ENCODE data around the gene ERBB4.

ERBB4 gene

GRCh38 chr2:211976076-211976475 lies 562.5 kb downstream of the ERBB4 start:
- Histone ChIP-seq H3K27ac (ENCODE audit: low read length) (no peak overlapping the region), H3K27me3 (ENCODE audit: control insufficient read depth, insufficient read depth, low read length) (no peaks in the 10 kb centered on the region), H3K36me3 (ENCODE audit: control insufficient read depth, low read depth, low read length) (no peaks in the 10 kb centered on the region), H3K9ac (ENCODE audit: low read length) (no peak overlapping the region), H3K9me3 (ENCODE audit: control insufficient read depth, low read depth, low read length) (no peaks in the 10 kb centered on the region), H3K4me3 (ENCODE audit: low read length) (no peak overlapping the region), H3K4me1 (ENCODE audit: control insufficient read depth, low read depth, low read length) (no peaks in the 10 kb centered on the region)

- Histone ChIP-seq H3K9me3 (ENCODE audit: control insufficient read depth, low read depth, low read length) (no peaks in the 10 kb centered on the region), H3K4me3 (ENCODE audit: low read length) (no peak overlapping the region), H3K9ac (ENCODE audit: low read length) (no peak overlapping the region), H3K4me1 (ENCODE audit: control insufficient read depth, low read depth, low read length) (no peaks in the 10 kb centered on the region), H3K27me3 (ENCODE audit: control insufficient read depth, insufficient read depth, low read length) (no peaks in the 10 kb centered on the region), H3K36me3 (ENCODE audit: control insufficient read depth, low read depth, low read length) (no peaks in the 10 kb centered on the region), H3K27ac (ENCODE audit: low read length) (no peak overlapping the region)
Measured at GRCh38 chr2:211967234-211967633, 571.4 kb downstream of the ERBB4 start.

- H3K27me3 ChIP-seq (ENCODE audit: control insufficient read depth, insufficient read depth, low read length), result no peaks in the 10 kb centered on the region
- H3K9ac ChIP-seq (ENCODE audit: low read length), result no peak overlapping the region
- no peaks in the 10 kb centered on the region for H3K9me3 ChIP-seq (ENCODE audit: control insufficient read depth, low read depth, low read length)
- no peak overlapping the region for H3K4me3 ChIP-seq (ENCODE audit: low read length)
- H3K4me1 ChIP-seq (ENCODE audit: control insufficient read depth, low read depth, low read length), result no peaks in the 10 kb centered on the region
- H3K27ac ChIP-seq (ENCODE audit: low read length), result no peak overlapping the region
- no peaks in the 10 kb centered on the region for H3K36me3 ChIP-seq (ENCODE audit: control insufficient read depth, low read depth, low read length)
Measured at GRCh38 chr2:211963969-211964368, 574.6 kb downstream of the ERBB4 start.

GRCh38 chr2:211957799-211958198 lies 580.8 kb downstream of the ERBB4 start:
- Histone ChIP-seq H3K27me3 (ENCODE audit: control insufficient read depth, insufficient read depth, low read length) (no peaks in the 10 kb centered on the region), H3K27ac (ENCODE audit: low read length) (no peak overlapping the region), H3K4me3 (ENCODE audit: low read length) (no peak overlapping the region), H3K36me3 (ENCODE audit: control insufficient read depth, low read depth, low read length) (no peaks in the 10 kb centered on the region), H3K9ac (ENCODE audit: low read length) (no peak overlapping the region), H3K9me3 (ENCODE audit: control insufficient read depth, low read depth, low read length) (no peaks in the 10 kb centered on the region), H3K4me1 (ENCODE audit: control insufficient read depth, low read depth, low read length) (no peaks in the 10 kb centered on the region)

- Histone ChIP-seq H3K4me1 (ENCODE audit: control insufficient read depth, low read depth, low read length) (no peaks in the 10 kb centered on the region), H3K9me3 (ENCODE audit: control insufficient read depth, low read depth, low read length) (no peaks in the 10 kb centered on the region), H3K9ac (ENCODE audit: low read length) (no peak overlapping the region), H3K36me3 (ENCODE audit: control insufficient read depth, low read depth, low read length) (no peaks in the 10 kb centered on the region), H3K27me3 (ENCODE audit: control insufficient read depth, insufficient read depth, low read length) (no peaks in the 10 kb centered on the region), H3K4me3 (ENCODE audit: low read length) (no peak overlapping the region), H3K27ac (ENCODE audit: low read length) (no peak overlapping the region)
Measured at GRCh38 chr2:211955648-211956047, 583.0 kb downstream of the ERBB4 start.

- H3K27me3 ChIP-seq (ENCODE audit: control insufficient read depth, insufficient read depth, low read length), result no peaks in the 10 kb centered on the region
- H3K9ac ChIP-seq (ENCODE audit: low read length), result no peak overlapping the region
- no peak overlapping the region for H3K4me3 ChIP-seq (ENCODE audit: low read length)
- no peaks in the 10 kb centered on the region for H3K4me1 ChIP-seq (ENCODE audit: control insufficient read depth, low read depth, low read length)
- H3K9me3 ChIP-seq (ENCODE audit: control insufficient read depth, low read depth, low read length), result no peaks in the 10 kb centered on the region
- no peak overlapping the region for H3K27ac ChIP-seq (ENCODE audit: low read length)
- H3K36me3 ChIP-seq (ENCODE audit: control insufficient read depth, low read depth, low read length), result no peaks in the 10 kb centered on the region
Measured at GRCh38 chr2:211948932-211949331, 589.7 kb downstream of the ERBB4 start.

- no peaks in the 10 kb centered on the region for H3K27me3 ChIP-seq (ENCODE audit: control insufficient read depth, insufficient read depth, low read length)
- no peaks in the 10 kb centered on the region for H3K36me3 ChIP-seq (ENCODE audit: control insufficient read depth, low read depth, low read length)
- H3K9me3 ChIP-seq (ENCODE audit: control insufficient read depth, low read depth, low read length), result no peaks in the 10 kb centered on the region
- no peaks in the 10 kb centered on the region for H3K4me1 ChIP-seq (ENCODE audit: control insufficient read depth, low read depth, low read length)
- H3K27ac ChIP-seq (ENCODE audit: low read length), result no peak overlapping the region
- H3K9ac ChIP-seq (ENCODE audit: low read length), result no peak overlapping the region
- H3K4me3 ChIP-seq (ENCODE audit: low read length), result no peak overlapping the region
Measured at GRCh38 chr2:211946960-211947359, 591.6 kb downstream of the ERBB4 start.

GRCh38 chr2:211944572-211944971 lies 594.0 kb downstream of the ERBB4 start:
- no peak overlapping the region for H3K9ac ChIP-seq (ENCODE audit: low read length)
- no peak overlapping the region for H3K27ac ChIP-seq (ENCODE audit: low read length)
- no peaks in the 10 kb centered on the region for H3K4me1 ChIP-seq (ENCODE audit: control insufficient read depth, low read depth, low read length)
- no peak overlapping the region for H3K4me3 ChIP-seq (ENCODE audit: low read length)
- no peaks in the 10 kb centered on the region for H3K9me3 ChIP-seq (ENCODE audit: control insufficient read depth, low read depth, low read length)
- H3K36me3 ChIP-seq (ENCODE audit: control insufficient read depth, low read depth, low read length), result no peaks in the 10 kb centered on the region
- no peaks in the 10 kb centered on the region for H3K27me3 ChIP-seq (ENCODE audit: control insufficient read depth, insufficient read depth, low read length)

- H3K9me3 ChIP-seq (ENCODE audit: control insufficient read depth, low read depth, low read length), result no peaks in the 10 kb centered on the region
- H3K27ac ChIP-seq (ENCODE audit: low read length), result no peak overlapping the region
- H3K9ac ChIP-seq (ENCODE audit: low read length), result no peak overlapping the region
- H3K4me1 ChIP-seq (ENCODE audit: control insufficient read depth, low read depth, low read length), result no peaks in the 10 kb centered on the region
- no peak overlapping the region for H3K4me3 ChIP-seq (ENCODE audit: low read length)
- H3K36me3 ChIP-seq (ENCODE audit: control insufficient read depth, low read depth, low read length), result no peaks in the 10 kb centered on the region
- H3K27me3 ChIP-seq (ENCODE audit: control insufficient read depth, insufficient read depth, low read length), result no peaks in the 10 kb centered on the region
Measured at GRCh38 chr2:211942153-211942552, 596.4 kb downstream of the ERBB4 start.

- no peaks in the 10 kb centered on the region for H3K4me1 ChIP-seq (ENCODE audit: control insufficient read depth, low read depth, low read length)
- H3K9ac ChIP-seq (ENCODE audit: low read length), result no peak overlapping the region
- no peaks in the 10 kb centered on the region for H3K9me3 ChIP-seq (ENCODE audit: control insufficient read depth, low read depth, low read length)
- no peaks in the 10 kb centered on the region for H3K36me3 ChIP-seq (ENCODE audit: control insufficient read depth, low read depth, low read length)
- no peak overlapping the region for H3K4me3 ChIP-seq (ENCODE audit: low read length)
- no peaks in the 10 kb centered on the region for H3K27me3 ChIP-seq (ENCODE audit: control insufficient read depth, insufficient read depth, low read length)
- H3K27ac ChIP-seq (ENCODE audit: low read length), result no peak overlapping the region
Measured at GRCh38 chr2:211941216-211941747, 597.3 kb downstream of the ERBB4 start.

- Histone ChIP-seq H3K4me3 (ENCODE audit: low read length) (no peak overlapping the region), H3K36me3 (ENCODE audit: control insufficient read depth, low read depth, low read length) (no peaks in the 10 kb centered on the region), H3K9ac (ENCODE audit: low read length) (no peak overlapping the region), H3K27me3 (ENCODE audit: control insufficient read depth, insufficient read depth, low read length) (no peaks in the 10 kb centered on the region), H3K27ac (ENCODE audit: low read length) (no peak overlapping the region), H3K9me3 (ENCODE audit: control insufficient read depth, low read depth, low read length) (no peaks in the 10 kb centered on the region), H3K4me1 (ENCODE audit: control insufficient read depth, low read depth, low read length) (no peaks in the 10 kb centered on the region)
Measured at GRCh38 chr2:211939177-211939576, 599.4 kb downstream of the ERBB4 start.

GRCh38 chr2:211934811-211935210 lies 603.8 kb downstream of the ERBB4 start:
- Histone ChIP-seq H3K9me3 (ENCODE audit: control insufficient read depth, low read depth, low read length) (no peaks in the 10 kb centered on the region), H3K27me3 (ENCODE audit: control insufficient read depth, insufficient read depth, low read length) (no peaks in the 10 kb centered on the region), H3K4me3 (ENCODE audit: low read length) (no peak overlapping the region), H3K27ac (ENCODE audit: low read length) (no peak overlapping the region), H3K4me1 (ENCODE audit: control insufficient read depth, low read depth, low read length) (peaks cover 4% of the 10 kb centered on the region), H3K9ac (ENCODE audit: low read length) (no peak overlapping the region), H3K36me3 (ENCODE audit: control insufficient read depth, low read depth, low read length) (no peaks in the 10 kb centered on the region)
